CD4-positive, alpha-beta T cell treated with Interleukin-21 for 1 hour (primary cell): ENCODE results near the gene PSME1.
"Not testable (repeated sequence)": the region's sequence is repeated elsewhere in the genome, so short reads cannot be mapped to it uniquely, and the experiment has no call there.

Source experiments
- DNase-seq: peaks from one replicate; pipeline ENCODE4 v3.0.0-alpha.2; 2020

The PSME1 gene

GRCh38 chr14:24105609-24106239 is 30.3 kb upstream of the PSME1 start:
- DNase-seq = not testable (repeated sequence)

GRCh38 chr14:24106672-24107271 is 29.2 kb upstream of the PSME1 start:
- DNase-seq = no peak

GRCh38 chr14:24108336-24108874 is 27.6 kb upstream of the PSME1 start:
- DNase-seq = no peak

- DNase-seq = no peak
These were observed 25.9 kb upstream of the PSME1 start for GRCh38 chr14:24110060-24110459.

- no peak for DNase-seq
These were observed 25.5 kb upstream of the PSME1 start for GRCh38 chr14:24110523-24110922.

GRCh38 chr14:24113379-24113800 is 22.6 kb upstream of the PSME1 start:
- DNase-seq = peak; percentile 15

- peak; percentile 88 for DNase-seq
These were observed 22.0 kb upstream of the PSME1 start for GRCh38 chr14:24113801-24114531.

GRCh38 chr14:24114532-24115421 is 21.2 kb upstream of the PSME1 start, which contains the start of the genes DCAF11 and NRL:
Gene DCAF11 (plus strand): TSS chr14:24114777. CDS start chr14:24115595, 818 bp downstream.
Gene NRL (minus strand): TSS chr14:24114949. CDS start chr14:24082848, 32,101 bp downstream.
- peak; percentile 100 for DNase-seq

GRCh38 chr14:24115422-24116127 is 20.4 kb upstream of the PSME1 start:
- no peak for DNase-seq

- DNase-seq = no peak
These were observed 19.7 kb upstream of the PSME1 start for GRCh38 chr14:24116128-24116814.

- DNase-seq = no peak
These were observed 18.8 kb upstream of the PSME1 start for GRCh38 chr14:24117179-24117578.

GRCh38 chr14:24119691-24120090 is 16.3 kb upstream of the PSME1 start:
- DNase-seq = no peak

- no peak for DNase-seq
These were observed 14.8 kb upstream of the PSME1 start for GRCh38 chr14:24121210-24121609.

- no peak for DNase-seq
These were observed 13.6 kb upstream of the PSME1 start for GRCh38 chr14:24122416-24122815.

- DNase-seq = no peak
These were observed 13.1 kb upstream of the PSME1 start for GRCh38 chr14:24122898-24123297.

- DNase-seq = no peak
These were observed 12.3 kb upstream of the PSME1 start for GRCh38 chr14:24123424-24124417.

GRCh38 chr14:24126939-24127338 is 9.1 kb upstream of the PSME1 start:
- DNase-seq = no peak

- DNase-seq = no peak
These were observed 8.3 kb upstream of the PSME1 start for GRCh38 chr14:24127673-24128072.

GRCh38 chr14:24129410-24129998 is 6.5 kb upstream of the PSME1 start:
- DNase-seq = no peak

GRCh38 chr14:24130380-24130716 is 5.6 kb upstream of the PSME1 start, which contains the start of gene FITM1:
Gene FITM1 (plus strand): TSS chr14:24130659. CDS start chr14:24131564, 905 bp downstream.
- DNase-seq = no peak
